SH-SY5Y (cell line): ENCODE measurements around the gene UNC5C.

ENCODE experiments used
- GATA2 ChIP-seq: IDR thresholded peaks from 2 replicates; pipeline ENCODE4 v1.6.1; 2011; ENCODE audit warnings: mild to moderate bottlenecking, low read depth, low read length
- GATA3 ChIP-seq: IDR thresholded peaks from 2 replicates; pipeline ENCODE4 v1.6.1; 2011; ENCODE audit warnings: low read depth, mild to moderate bottlenecking, low read length, moderate library complexity

GRCh38 chr4:95411371-95412088, 137.2 kb downstream of the UNC5C start:
- TF ChIP-seq GATA2 (no peak), GATA3 (no peak)
